Activated CD8-positive, alpha-beta T cell treated with anti-CD3 and anti-CD28 coated beads for 36 hours (primary cell): ENCODE measurements around the gene MPEG1. TPM values are rescaled to one million over a fixed set of nuclear protein-coding genes. Genes with fewer than 3 reads are reported as not detected.

Experiments
- ATAC-seq: fragments of 200-7000 bp; cut with Tn5 transposase; one replicate; pipeline ENCODE4 v1.10.0; 2021; ENCODE audit warnings: mild to moderate bottlenecking, moderate library complexity
- CTCF ChIA-PET: fragments of 350-600 bp; sonication (Branson Sonifier 250); formaldehyde crosslinking; loops from one replicate; lab custom pipeline; 2021; ENCODE audit warnings: antibody characterized with exemption; lab: Charles Lee
- POLR2A ChIA-PET: fragments of 350-600 bp; sonication (Branson Sonifier 250); formaldehyde crosslinking; loops from one replicate; lab custom pipeline; 2021; ENCODE audit warnings: antibody characterized with exemption; lab: Charles Lee
- DNase-seq: peaks from one replicate; pipeline ENCODE4 v3.0.0-alpha.2; 2020
- H3K27ac Mint-ChIP-seq: one replicate; pipeline ENCODE4 v1.8.0; 2021; ENCODE audit warnings: mild to moderate bottlenecking, mixed read lengths
- H3K27me3 Mint-ChIP-seq: one replicate; pipeline ENCODE4 v1.8.0; 2021; ENCODE audit warnings: mixed read lengths
- H3K36me3 Mint-ChIP-seq: one replicate; pipeline ENCODE4 v1.8.0; 2021; ENCODE audit warnings: low read depth, mixed read lengths
- H3K4me1 Mint-ChIP-seq: one replicate; pipeline ENCODE4 v1.8.0; 2021; ENCODE audit warnings: low read depth, mixed read lengths
- H3K4me3 Mint-ChIP-seq: one replicate; pipeline ENCODE4 v1.8.0; 2021; ENCODE audit warnings: mild to moderate bottlenecking, moderate library complexity, mixed read lengths
- H3K9me3 Mint-ChIP-seq: one replicate; pipeline ENCODE4 v1.8.0; 2021; ENCODE audit warnings: mixed read lengths
- CTCF ChIP-seq: fragments of 200-600 bp; IDR thresholded peaks from one replicate; pipeline ENCODE4 v1.8.0; 2022; ENCODE audit warnings: antibody characterized with exemption, mild to moderate bottlenecking
- intact Hi-C: fragments of 100-400 bp; cut with micrococcal nuclease; formaldehyde crosslinking; loops from one replicate; pipeline ENCODE4 v1.10.0; 2022
- total RNA-seq, 2 experiments: library from RNA; stranded (reverse); gene quantifications; one replicate each; pipeline ENCODE4 v1.2.3, GENCODE V29; 2021

The MPEG1 gene
- total RNA-seq, 2 experiments from 2014 or later = not detected

DNA sequence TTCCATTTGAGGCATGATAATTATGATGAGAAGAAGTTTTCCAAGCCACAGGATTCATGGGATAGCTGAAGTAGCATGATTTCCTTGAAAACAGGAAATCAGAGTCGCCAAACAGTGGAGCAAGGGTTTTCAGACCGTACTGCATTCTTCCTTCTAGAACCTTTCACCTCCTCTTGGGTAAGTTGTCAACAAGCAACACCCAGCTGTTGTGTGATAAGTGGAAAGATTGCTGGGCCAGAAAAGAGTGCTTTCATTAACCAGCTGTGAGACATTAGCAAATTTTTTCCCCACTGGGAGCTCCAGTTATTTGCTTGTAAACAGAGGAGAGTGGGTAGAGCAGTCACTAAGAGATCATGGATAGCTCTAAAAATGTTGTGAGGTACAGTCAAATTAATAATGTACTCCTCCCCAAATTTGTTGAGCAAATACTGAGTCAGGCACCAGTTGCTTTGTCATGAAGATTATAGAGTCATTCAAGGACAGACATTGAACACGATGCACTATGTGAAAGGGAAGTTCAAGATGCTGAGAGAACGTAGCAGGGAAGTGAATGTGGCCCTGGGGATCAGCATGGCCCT, 11.7 kb upstream of the MPEG1 start:
- ATAC-seq (no peak), DNase-seq (no peak)
- Mint-ChIP-seq H3K9me3 (no peaks in the 10 kb centered on the region), H3K4me1 (peaks cover 8% of the 10 kb centered on the region), H3K27me3 (peaks cover 8% of the 10 kb centered on the region), H3K36me3 (no peaks in the 10 kb centered on the region), H3K27ac (no peak overlapping the region), H3K4me3 (no peak overlapping the region)
- POLR2A ChIA-PET = no interaction called here
- CTCF ChIA-PET = interaction anchor here (0.8 kb wide), 1 partner anchor 53 kb away, joined by 4 read pairs; the partner anchor contains the start of gene DTX4
- intact Hi-C loops = no loop called here
- TF ChIP-seq CTCF = no peak

DNA sequence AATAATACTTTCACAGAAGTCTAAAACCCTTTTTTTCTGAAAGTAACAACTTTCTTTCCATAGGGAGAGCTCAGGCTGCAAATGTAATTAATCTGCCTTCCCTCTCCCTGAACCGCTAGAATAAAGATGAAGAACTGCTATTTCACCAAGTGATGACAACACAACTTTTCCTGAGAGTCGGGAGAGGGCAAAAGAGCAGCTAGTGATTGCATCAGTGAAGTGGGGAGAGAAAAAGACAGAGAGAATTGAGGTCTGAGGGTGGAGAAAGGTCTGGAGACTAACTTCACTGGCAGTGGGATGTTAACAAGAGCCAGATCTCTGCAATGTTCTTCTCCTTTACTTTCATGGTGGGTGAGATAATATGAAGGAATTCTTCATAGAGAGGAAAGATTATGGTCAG, 10.9 kb upstream of the MPEG1 start:
- no peak for TF ChIP-seq CTCF
- ATAC-seq (no peak), DNase-seq (no peak)
- ChIA-PET CTCF (interaction anchor here (0.8 kb wide), 1 partner anchor 52 kb away, joined by 4 read pairs; the partner anchor contains the start of gene DTX4), POLR2A (no interaction called here)
- no peak overlapping the region for H3K27ac Mint-ChIP-seq
- H3K4me3 Mint-ChIP-seq = no peak overlapping the region
- H3K9me3 Mint-ChIP-seq = no peaks in the 10 kb centered on the region
- intact Hi-C loops = no loop called here
- H3K4me1 Mint-ChIP-seq = peaks cover 8% of the 10 kb centered on the region
- peaks cover 8% of the 10 kb centered on the region for H3K27me3 Mint-ChIP-seq
- no peaks in the 10 kb centered on the region for H3K36me3 Mint-ChIP-seq

DNA sequence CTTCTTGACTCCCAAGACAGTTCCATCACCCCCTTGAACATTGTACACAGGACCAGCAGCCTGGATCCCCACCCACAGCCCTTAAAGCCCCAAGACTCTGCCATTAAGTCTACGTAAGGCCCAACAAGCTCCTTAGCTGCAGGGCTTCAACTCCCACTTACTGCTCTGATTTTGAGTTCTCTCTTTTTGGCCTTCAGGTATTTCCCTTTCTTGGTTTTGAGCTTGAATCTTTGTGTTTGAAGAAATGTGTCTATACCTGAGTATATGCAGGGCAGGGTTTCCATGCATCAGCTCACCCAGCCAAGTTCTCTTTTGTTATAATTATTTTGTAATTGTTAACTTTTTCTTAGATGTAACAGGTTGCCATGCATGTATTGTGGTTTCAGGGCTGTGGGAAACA, 10.4 kb upstream of the MPEG1 start:
- ChIA-PET CTCF (interaction anchor here (1.0 kb wide), 1 partner anchor 37 kb away, joined by 3 read pairs; no protein-coding TSS in a partner anchor), POLR2A (no interaction called here)
- Mint-ChIP-seq H3K36me3 (no peaks in the 10 kb centered on the region), H3K4me1 (peaks cover 8% of the 10 kb centered on the region), H3K27me3 (peaks cover 5% of the 10 kb centered on the region), H3K9me3 (no peaks in the 10 kb centered on the region), H3K4me3 (no peak overlapping the region), H3K27ac (no peak overlapping the region)
- DNase-seq (no peak), ATAC-seq (no peak)
- TF ChIP-seq CTCF = no peak
- intact Hi-C loops = no loop called here

DNA sequence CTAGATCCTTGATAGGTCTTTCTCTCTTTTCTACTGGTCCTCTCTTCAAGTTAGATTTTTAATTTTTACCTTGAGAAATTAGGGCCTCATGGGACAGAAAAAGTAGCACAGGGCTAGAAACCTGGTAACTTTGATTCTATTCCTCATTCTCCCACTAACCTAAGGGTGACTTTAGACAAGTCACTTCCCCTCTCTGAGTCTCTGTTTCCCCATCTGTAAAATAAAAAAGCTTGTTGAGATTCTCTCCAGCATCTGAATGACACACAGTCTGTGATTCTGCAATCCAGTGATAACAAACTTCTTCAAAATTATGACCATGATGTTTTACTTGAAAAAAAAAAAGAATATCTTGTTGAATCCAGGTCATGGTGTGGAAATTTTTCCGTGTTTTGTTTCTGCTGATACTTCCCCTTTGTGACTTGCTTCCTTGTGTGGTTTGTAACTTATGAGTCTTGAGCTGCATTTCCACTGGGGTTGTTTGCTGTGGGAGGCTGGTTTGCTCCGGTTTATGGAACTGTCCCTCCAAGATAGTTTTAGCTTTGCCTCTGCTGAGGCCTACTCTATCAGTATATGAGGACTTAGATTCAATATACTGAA, 9.8 kb upstream of the MPEG1 start:
- CTCF ChIA-PET = interaction anchor here (1.0 kb wide), 2 partner anchors 36 to 51 kb away, joined by 3 to 4 read pairs; partner anchors contain the start of gene DTX4
- Mint-ChIP-seq H3K36me3 (no peaks in the 10 kb centered on the region), H3K27ac (no peak overlapping the region), H3K27me3 (peaks cover 5% of the 10 kb centered on the region), H3K9me3 (no peaks in the 10 kb centered on the region), H3K4me1 (peaks cover 8% of the 10 kb centered on the region), H3K4me3 (no peak overlapping the region)
- no peak for DNase-seq
- TF ChIP-seq CTCF = no peak
- intact Hi-C loops = no loop called here
- ATAC-seq = no peak
- POLR2A ChIA-PET = no interaction called here

DNA sequence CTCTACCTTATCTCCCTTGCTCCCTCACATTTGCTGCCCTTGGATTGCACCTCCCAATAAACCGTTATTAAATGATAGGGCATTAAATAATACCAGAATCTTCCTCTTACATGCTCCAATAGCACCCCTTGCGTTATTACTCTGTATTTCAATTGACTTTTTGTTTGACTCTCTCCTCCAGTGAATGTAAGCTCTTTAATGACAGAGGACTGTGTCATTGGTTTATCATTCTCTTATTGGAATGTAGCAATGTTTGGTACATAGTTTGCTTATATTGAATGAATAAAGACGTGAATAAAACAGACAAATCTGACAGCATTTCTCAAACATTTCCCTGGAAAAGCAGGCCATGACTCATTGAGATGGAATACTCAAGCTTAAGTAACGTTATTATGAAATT, 8.7 kb upstream of the MPEG1 start:
- TF ChIP-seq CTCF = no peak
- intact Hi-C loops = no loop called here
- no peak overlapping the region for H3K27ac Mint-ChIP-seq
- DNase-seq = no peak
- ChIA-PET CTCF (no interaction called here), POLR2A (no interaction called here)
- peaks cover 2% of the 10 kb centered on the region for H3K27me3 Mint-ChIP-seq
- no peaks in the 10 kb centered on the region for H3K36me3 Mint-ChIP-seq
- no peak for ATAC-seq
- peaks cover 16% of the 10 kb centered on the region for H3K4me1 Mint-ChIP-seq
- no peaks in the 10 kb centered on the region for H3K9me3 Mint-ChIP-seq
- H3K4me3 Mint-ChIP-seq = no peak overlapping the region
